NOMO-1 (cell line): Measurements from ENCODE around the gene RIN3.

Experiments
- DNase-seq, 2 experiments: peaks; one replicate each; lab custom pipeline; 2025; ENCODE audit not compliant: unreplicated experiment in 2 of 2; lab: John Stamatoyannopoulos, UW

The RIN3 gene

GRCh38 chr14:92551044-92551841, 37.7 kb downstream of the RIN3 start:
- DNase-seq, result peak; percentile 35 to 82

GRCh38 chr14:92552066-92552465, 38.5 kb downstream of the RIN3 start:
- no peak for DNase-seq

- no peak for DNase-seq
Observed at GRCh38 chr14:92553438-92553837, 39.9 kb downstream of the RIN3 start.

- no peak for DNase-seq
Observed at GRCh38 chr14:92555465-92556111, 42.0 kb downstream of the RIN3 start.

GRCh38 chr14:92556255-92556741, 42.7 kb downstream of the RIN3 start:
- DNase-seq, result no peak

GRCh38 chr14:92556863-92557543, 43.4 kb downstream of the RIN3 start:
- no peak for DNase-seq

- no peak for DNase-seq
Observed at GRCh38 chr14:92557544-92557912, 43.9 kb downstream of the RIN3 start.

- no peak for DNase-seq
Observed at GRCh38 chr14:92558319-92558718, 44.7 kb downstream of the RIN3 start.

GRCh38 chr14:92559486-92559885, 45.9 kb downstream of the RIN3 start:
- no peak for DNase-seq

GRCh38 chr14:92560106-92560865, 46.7 kb downstream of the RIN3 start:
- no peak for DNase-seq

GRCh38 chr14:92561906-92562479, 48.4 kb downstream of the RIN3 start:
- DNase-seq, result no peak

- DNase-seq, result peak; percentile 80 to 90
Observed at GRCh38 chr14:92563359-92563758, 49.8 kb downstream of the RIN3 start.

- DNase-seq, result no peak
Observed at GRCh38 chr14:92563765-92564285, 50.2 kb downstream of the RIN3 start.

GRCh38 chr14:92564344-92565039, 50.9 kb downstream of the RIN3 start:
- peak; percentile 40 to 64 for DNase-seq

- no peak for DNase-seq
Observed at GRCh38 chr14:92565040-92565717, 51.6 kb downstream of the RIN3 start.

- DNase-seq, result no peak
Observed at GRCh38 chr14:92565718-92566115, 52.1 kb downstream of the RIN3 start.

GRCh38 chr14:92567173-92567725, 53.7 kb downstream of the RIN3 start:
- DNase-seq, result no peak

- no peak for DNase-seq
Observed at GRCh38 chr14:92568621-92569479, 55.3 kb downstream of the RIN3 start.
